GM19035 (cell line): Measurements from ENCODE around the gene PCDHA5.
"Not testable (repeated sequence)": the region's sequence is repeated elsewhere in the genome, so short reads cannot be mapped to it uniquely, and the experiment has no call there.

Experiments
- ATAC-seq: cut with Tn5 transposase; IDR thresholded peaks from one replicate; pipeline ENCODE4 v1.9.1; 2021; ENCODE audit not compliant: unreplicated experiment

Gene PCDHA5

GRCh38 chr5:140822969-140823368 lies 1.6 kb downstream of the PCDHA5 start:
- not testable (repeated sequence) for ATAC-seq

GRCh38 chr5:140823475-140823874 lies 2.1 kb downstream of the PCDHA5 start:
- no peak for ATAC-seq

- ATAC-seq, result no peak
Measured at GRCh38 chr5:140827704-140828361, 6.4 kb downstream of the PCDHA5 start, which contains the start of gene PCDHA6. Gene PCDHA6, plus strand, starts transcription at chr5:140827960. Its CDS starts 132 bp downstream, at chr5:140828092.

- no peak for ATAC-seq
Measured at GRCh38 chr5:140828362-140828737, 6.9 kb downstream of the PCDHA5 start.

- ATAC-seq, result not testable (repeated sequence)
Measured at GRCh38 chr5:140829511-140830501, 8.4 kb downstream of the PCDHA5 start.

GRCh38 chr5:140833993-140834392 lies 12.6 kb downstream of the PCDHA5 start, which contains the start of gene PCDHA7:
Gene PCDHA7, plus strand, starts transcription at chr5:140834269. Its CDS starts 115 bp downstream, at chr5:140834384.
- no peak for ATAC-seq

GRCh38 chr5:140834439-140835008 lies 13.1 kb downstream of the PCDHA5 start:
- not testable (repeated sequence) for ATAC-seq

- no peak for ATAC-seq
Measured at GRCh38 chr5:140835622-140836510, 14.5 kb downstream of the PCDHA5 start.

- ATAC-seq, result no peak
Measured at GRCh38 chr5:140840978-140841962, 19.9 kb downstream of the PCDHA5 start, which contains the start of gene PCDHA8. Gene PCDHA8, plus strand, starts transcription at chr5:140841187. Its CDS starts 135 bp downstream, at chr5:140841322.

- ATAC-seq, result no peak
Measured at GRCh38 chr5:140842798-140843733, 21.7 kb downstream of the PCDHA5 start.

- ATAC-seq, result not testable (repeated sequence)
Measured at GRCh38 chr5:140848139-140849102, 27.0 kb downstream of the PCDHA5 start, which contains the start of gene PCDHA9. Gene PCDHA9, plus strand, starts transcription at chr5:140848382. Its CDS starts 114 bp downstream, at chr5:140848496.

- ATAC-seq, result not testable (repeated sequence)
Measured at GRCh38 chr5:140849831-140850634, 28.6 kb downstream of the PCDHA5 start.

- no peak for ATAC-seq
Measured at GRCh38 chr5:140855772-140856674, 34.6 kb downstream of the PCDHA5 start, which contains the start of gene PCDHA10. Gene PCDHA10, plus strand, starts transcription at chr5:140855897. Its CDS starts 152 bp downstream, at chr5:140856049.

GRCh38 chr5:140857177-140857986 lies 36.0 kb downstream of the PCDHA5 start:
- ATAC-seq, result no peak
